MM.1S (cell line): ENCODE results near the gene ATXN1.

Experiments
- CTCF ChIP-seq: fragments of 300-600 bp; sonication (generic); IDR thresholded peaks from 2 replicates; pipeline ENCODE4 v1.5.1; 2016; ENCODE audit warnings: antibody characterized with exemption, low read length, mixed read lengths
- EZH2 ChIP-seq: fragments of 300-600 bp; sonication (generic); optimal IDR thresholded peaks from 2 replicates; pipeline ENCODE3; 2017; ENCODE audit warnings: low read depth, mild to moderate bottlenecking, antibody characterized with exemption, low read length, mixed read lengths

GRCh38 chr6:16405375-16405774 lies 355.9 kb downstream of the ATXN1 start:
- TF ChIP-seq CTCF (no peak), EZH2 (no peak)
